ENCODE data around the gene EPB41L2.

DNA sequence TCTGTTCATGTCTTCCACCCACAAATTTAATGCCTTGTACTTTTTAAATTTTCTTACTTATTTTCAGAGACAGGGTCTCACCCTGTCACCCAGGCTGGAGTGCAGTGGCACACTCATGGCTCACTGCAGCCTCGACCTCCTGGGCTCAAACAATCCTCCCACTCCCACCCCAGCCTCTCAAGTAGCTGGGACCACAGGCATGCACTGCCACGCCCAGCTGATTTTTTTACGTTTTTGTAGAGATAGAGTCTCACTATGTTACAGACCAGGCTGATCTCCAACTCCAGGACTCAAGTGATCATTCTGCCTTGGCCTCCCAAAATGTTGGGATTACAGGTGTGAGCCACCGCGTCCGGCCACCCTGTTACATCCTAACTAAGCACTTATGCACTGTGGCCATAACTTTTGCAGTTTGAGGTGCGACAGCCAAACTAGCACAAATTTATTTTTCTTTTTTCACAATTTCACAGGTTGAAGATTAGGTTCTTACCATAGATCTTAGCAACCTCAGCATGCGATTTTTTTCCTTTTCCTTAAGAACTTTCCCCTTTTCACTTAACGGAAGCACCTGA is 92.1 kb downstream of the EPB41L2 start:
- TF ChIP-seq, protein P1, sequence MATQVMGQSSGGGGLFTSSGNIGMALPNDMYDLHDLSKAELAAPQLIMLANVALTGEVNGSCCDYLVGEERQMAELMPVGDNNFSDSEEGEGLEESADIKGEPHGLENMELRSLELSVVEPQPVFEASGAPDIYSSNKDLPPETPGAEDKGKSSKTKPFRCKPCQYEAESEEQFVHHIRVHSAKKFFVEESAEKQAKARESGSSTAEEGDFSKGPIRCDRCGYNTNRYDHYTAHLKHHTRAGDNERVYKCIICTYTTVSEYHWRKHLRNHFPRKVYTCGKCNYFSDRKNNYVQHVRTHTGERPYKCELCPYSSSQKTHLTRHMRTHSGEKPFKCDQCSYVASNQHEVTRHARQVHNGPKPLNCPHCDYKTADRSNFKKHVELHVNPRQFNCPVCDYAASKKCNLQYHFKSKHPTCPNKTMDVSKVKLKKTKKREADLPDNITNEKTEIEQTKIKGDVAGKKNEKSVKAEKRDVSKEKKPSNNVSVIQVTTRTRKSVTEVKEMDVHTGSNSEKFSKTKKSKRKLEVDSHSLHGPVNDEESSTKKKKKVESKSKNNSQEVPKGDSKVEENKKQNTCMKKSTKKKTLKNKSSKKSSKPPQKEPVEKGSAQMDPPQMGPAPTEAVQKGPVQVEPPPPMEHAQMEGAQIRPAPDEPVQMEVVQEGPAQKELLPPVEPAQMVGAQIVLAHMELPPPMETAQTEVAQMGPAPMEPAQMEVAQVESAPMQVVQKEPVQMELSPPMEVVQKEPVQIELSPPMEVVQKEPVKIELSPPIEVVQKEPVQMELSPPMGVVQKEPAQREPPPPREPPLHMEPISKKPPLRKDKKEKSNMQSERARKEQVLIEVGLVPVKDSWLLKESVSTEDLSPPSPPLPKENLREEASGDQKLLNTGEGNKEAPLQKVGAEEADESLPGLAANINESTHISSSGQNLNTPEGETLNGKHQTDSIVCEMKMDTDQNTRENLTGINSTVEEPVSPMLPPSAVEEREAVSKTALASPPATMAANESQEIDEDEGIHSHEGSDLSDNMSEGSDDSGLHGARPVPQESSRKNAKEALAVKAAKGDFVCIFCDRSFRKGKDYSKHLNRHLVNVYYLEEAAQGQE (IDR thresholded peaks at IDR 0.05; ENCODE audit: insufficient read depth in 1 of 2, low read depth in 2 of 2, low read length in 1 of 2): no peak
- TF ChIP-seq, protein P2, sequence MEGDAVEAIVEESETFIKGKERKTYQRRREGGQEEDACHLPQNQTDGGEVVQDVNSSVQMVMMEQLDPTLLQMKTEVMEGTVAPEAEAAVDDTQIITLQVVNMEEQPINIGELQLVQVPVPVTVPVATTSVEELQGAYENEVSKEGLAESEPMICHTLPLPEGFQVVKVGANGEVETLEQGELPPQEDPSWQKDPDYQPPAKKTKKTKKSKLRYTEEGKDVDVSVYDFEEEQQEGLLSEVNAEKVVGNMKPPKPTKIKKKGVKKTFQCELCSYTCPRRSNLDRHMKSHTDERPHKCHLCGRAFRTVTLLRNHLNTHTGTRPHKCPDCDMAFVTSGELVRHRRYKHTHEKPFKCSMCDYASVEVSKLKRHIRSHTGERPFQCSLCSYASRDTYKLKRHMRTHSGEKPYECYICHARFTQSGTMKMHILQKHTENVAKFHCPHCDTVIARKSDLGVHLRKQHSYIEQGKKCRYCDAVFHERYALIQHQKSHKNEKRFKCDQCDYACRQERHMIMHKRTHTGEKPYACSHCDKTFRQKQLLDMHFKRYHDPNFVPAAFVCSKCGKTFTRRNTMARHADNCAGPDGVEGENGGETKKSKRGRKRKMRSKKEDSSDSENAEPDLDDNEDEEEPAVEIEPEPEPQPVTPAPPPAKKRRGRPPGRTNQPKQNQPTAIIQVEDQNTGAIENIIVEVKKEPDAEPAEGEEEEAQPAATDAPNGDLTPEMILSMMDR (IDR thresholded peaks at IDR 0.05): no peak
- no peak for TF ChIP-seq POLR2AphosphoS5 (IDR thresholded peaks at IDR 0.05; ENCODE audit: low read depth, low read length)
- no peak for TF ChIP-seq SIN3A (IDR thresholded peaks at IDR 0.05; ENCODE audit: borderline replicate concordance, insufficient read depth, low read depth, low read length)
